Stimulated activated CD8-positive, alpha-beta memory T cell treated with anti-CD3 and anti-CD28 coated beads, Interleukin-2, amount 100 ng/mL, for 1 hour (primary cell): Measurements from ENCODE around the gene RAB6B.

Experiments used
- DNase-seq, 2 donors: peaks; one replicate each; pipeline ENCODE4 v3.0.0-alpha.2; 2020; ENCODE audit warnings: low read depth in 2 of 2

Gene RAB6B

DNA sequence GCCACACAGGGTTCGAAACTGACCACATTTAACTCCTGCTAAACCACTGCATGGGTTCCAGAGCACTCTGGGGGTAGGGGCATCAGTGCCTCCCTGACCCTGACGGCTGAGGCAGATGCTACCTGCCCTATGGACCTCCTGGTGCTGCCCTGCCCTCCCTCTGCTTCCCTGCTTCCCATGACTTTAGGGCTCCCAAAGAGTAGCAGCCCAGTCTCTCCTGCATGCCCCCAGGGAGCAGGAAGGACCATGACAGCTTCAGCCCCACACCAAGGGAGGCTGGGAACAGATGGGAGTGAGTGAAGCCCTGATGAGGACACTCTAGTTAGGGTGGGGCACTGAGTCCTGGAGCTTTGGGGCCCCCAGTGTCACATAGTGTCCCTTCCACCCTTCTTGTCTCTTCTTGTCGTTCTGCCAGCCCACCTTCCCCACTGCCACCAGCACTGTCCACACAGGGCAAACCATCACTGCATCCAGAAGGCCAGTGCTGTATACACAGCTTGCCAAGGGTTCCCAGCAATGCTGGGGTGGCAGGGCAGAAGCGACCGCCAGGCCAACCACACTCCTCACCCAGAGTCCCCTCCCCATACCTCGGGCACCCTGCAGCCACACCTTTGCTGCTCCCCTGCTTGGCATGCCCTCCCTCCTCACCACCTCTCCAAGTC, 59.1 kb downstream of the RAB6B start:
- DNase-seq: no peak

DNA sequence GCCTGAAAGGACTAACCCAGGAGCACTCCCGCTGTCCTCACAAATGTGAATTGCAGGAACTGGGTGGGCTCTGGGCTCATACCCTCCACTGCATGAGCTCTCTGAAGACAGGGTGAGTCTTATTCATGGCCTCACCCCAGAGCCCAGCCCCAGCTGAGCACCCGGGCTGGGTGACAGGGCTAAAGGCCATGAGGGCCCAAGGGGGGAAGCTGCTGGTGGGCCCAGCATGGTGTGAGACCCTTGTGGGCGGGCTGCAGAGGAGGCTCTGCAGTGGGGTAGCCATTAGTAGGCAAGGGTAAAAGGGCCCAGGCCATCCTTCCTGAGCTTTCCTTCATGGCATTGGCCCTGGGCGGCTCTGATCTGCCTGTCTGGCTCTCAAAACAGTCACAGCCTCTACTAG, 59.7 kb downstream of the RAB6B start:
- DNase-seq: no peak

DNA sequence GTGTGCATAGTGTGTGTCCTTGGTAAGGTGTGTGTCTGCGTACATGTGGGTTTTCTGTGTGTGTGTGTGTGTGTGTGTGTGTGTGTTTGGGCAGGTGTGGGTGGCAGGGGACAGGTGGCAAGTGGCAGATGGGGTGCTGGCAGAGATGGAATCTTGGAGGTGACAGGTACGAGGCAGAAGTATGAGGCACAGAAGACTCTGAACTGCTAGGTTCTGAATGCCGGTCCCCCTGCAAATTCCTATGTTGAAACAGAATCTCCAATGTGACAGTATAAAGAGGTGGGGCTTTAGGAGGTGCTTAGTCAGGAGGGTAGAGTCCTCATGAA, 60.3 kb downstream of the RAB6B start:
- DNase-seq: no peak

DNA sequence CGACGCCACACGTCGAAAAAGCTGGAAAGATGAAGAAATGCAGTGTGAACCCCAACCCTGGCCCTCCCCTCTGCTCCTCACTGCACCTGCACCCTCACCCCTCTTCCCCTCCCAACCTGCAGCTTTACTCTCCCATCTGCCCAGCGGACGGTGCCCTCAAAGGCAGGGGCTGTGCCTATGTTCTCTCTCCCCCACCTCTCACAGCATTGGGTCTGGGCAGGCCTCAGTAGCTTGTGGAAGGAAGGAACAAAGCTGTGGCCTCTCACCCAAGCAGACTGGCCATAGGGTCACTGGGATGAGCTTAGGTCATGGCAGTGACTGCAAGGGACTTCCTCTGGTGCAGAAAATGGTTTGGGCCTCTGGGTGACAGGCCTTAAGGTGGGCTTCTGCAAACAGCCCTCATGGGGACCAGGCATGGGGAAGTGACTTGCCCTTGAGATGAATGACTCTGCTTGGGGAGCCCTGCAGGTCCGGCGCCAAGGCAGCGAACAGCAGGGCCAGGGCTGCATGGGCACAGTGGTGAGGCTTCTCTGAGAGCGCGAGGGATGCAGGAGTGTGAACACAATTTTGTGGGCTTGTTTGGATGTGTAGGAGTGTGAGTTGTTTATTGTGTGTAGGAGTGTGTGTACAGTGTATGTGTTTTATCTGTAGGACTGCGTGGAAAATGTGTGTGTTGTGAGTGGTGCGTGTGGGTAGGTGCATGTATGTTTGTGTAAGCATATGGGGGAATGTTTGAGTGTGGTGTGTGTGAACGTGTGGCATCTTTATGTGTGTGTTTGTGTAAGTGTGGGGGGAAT, 60.9 kb downstream of the RAB6B start:
- DNase-seq: no peak

DNA sequence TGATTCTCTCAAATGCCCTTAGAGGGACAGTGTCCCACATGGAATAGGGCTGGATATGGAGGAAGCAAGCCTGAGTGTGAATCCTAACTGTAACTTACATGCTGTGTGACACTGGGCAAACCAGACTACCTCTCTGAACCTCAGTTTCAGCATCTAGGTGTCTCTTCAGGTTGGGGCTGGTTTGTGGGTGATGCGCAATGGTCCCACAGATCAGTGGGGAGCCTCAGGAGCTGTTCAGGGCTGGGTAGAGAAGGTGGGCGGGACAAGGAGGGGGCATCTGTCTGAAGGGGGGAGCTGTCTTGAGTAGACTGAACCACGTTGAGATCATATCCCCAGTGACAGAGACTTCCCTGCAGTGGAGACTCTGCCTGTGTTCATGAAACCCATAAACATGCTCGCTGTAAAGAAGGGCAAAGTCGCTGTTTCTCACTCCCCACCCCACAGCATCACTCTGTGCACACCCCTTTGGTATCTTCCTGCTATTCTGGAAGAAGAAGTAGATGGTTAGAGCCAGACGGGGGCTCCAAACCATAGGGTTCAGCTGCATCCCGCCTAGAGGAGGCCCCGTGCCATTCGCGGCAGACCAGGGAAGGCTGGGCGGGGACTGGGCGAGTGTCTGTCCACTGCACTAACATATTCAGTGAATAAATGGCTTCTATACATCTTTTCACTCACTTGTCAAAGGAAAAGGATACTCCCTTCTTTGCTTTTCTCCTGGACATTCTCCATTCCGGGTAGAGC, 61.6 kb downstream of the RAB6B start:
- DNase-seq: no peak

DNA sequence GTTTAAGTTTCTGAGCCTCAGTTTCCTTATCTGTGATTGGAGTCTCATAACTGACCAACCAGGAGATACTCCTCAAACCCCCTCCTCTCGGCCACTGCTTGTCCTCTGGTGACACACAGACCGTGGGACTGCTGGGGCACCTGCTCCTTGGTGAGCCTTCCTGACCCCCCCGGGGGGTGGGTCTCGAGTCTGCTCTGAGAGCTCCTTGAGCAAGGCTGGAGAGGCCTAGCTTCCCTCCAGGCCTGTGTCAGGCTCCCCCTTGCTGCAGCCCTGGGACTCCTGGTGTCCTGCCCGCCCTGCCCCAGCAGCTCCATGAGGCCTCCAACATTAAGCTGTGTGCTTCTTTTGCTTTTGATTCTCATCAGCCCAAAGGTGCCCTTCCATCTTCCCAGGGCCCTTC, 62.4 kb downstream of the RAB6B start:
- no peak for DNase-seq

DNA sequence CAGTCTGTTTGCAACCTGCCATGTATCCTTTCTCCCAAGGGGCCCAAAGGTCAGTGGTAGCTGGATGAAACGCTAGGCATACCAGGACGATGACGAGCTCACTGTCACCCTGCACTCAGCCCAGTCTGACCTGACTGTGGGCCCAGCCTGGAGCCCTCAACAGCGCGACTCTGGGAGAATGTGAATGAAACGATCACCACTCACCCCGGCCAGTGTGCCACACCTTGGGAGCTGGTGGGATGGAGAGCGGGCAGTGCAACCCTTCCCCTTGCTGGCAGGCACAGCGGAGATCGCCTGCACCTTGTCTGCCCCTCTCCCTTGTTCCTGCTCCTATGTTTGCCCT, 62.9 kb downstream of the RAB6B start:
- no peak for DNase-seq

DNA sequence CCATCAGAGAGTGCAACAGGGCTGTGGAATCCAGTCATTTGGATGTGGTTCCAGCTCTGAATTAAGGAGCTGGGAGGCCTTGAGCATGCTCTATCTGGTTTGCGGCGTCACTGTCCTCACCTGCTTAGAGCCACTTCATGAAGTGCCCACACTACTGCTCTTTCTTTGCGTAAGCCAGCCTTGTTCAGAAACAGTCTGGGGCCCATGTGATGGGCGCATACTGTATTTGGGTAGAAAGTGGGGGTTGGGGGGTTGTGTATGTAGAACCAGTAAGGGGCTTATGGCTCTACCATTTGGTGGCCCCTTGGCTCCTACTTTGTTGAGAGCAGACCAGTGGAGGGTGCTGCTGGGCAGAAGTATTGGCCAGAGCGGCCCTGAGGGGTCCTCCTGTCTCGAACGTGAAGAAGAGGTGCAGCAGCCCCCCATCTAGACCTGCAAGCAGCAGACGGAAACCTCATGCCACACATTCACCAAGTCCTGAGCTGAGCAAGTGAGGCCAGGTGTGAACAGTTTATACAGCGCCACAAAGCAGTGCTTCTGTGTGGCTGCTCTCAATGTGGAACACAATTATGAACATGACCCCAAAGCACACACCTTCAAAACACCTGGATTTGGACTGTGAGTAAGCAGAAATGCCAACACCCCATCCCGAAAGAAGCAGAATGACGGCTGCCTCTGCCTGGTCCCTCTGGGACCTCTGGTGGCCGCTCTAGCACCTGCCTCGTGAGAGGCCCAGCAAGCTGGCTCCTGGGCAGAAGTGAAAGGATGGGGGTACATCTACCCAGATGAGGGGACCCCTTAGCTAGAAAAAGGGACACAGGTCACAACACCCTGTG, 63.5 kb downstream of the RAB6B start:
- no peak for DNase-seq

DNA sequence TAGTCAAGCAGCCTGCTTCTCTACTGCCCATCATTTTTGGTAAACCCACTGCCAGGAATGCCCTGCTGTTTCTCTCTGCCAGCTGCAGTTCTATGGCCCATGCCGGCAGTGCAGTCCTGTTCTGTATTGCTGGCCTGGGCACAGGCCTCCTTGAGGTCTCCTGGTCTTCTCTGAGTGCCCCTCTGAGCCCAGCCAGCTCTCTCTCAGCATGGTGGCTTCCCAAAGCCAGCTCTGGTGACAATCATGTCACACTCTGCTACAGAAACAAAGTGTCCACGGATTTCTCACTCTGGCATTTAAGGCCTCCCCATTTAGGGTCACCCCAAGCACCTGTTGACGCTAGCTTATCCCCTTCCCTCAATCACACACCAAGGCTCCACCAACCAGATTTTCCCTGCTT, 65.6 kb downstream of the RAB6B start:
- DNase-seq: no peak

DNA sequence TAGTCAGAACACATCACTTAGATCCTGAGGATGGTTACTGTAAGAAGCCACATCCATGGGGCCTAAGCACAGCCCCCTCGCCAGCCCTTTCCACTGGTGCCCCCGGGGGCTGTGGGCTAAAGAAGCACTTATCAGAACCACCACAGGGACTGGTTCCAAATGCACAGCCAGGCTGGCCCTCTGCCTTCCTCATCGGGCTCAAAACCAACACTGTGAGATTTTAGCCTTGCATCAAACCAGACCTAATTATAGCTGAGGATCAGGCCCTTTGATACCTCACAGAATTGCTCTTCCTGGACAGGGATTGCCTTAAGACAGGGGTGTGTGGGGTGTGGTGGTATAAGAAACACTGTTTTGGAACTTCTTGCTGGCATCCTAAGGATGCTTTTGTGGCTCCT, 66.4 kb downstream of the RAB6B start:
- DNase-seq: no peak

DNA sequence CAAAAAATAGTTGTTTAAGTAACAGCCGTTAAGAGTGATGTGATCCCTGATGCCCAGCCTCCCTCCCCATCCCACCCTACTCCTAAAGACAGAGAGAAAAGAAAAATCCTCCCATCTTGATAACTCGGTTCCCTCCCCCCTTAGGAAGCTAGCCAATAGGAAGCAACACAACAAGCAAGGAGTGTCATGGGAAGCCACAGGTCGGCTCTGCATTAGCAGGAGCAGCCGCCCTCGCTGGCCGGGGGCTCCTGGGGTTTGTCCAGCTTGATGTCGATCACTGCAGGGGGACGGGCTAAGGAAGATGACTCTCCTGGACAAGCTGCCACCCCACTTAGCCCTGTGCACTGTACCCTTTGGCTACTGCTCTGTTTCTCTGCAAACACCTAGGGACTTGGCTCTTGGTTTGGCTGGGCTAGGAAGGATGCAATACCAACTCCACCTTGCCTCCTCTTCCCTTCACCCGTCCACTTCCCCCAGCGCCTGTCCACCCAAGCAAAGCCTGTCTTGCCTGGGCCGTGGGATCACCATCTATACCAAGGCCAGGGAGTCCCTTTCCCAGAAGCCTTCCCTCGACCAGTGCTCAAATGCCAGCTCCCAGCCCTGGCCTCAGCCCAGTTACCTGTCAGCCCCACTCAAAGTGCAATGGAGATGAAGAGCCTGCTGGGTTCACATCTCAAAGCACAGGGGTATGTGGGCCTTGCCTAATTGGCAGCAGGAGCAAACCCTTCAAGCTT, 66.9 kb downstream of the RAB6B start:
- no peak for DNase-seq

DNA sequence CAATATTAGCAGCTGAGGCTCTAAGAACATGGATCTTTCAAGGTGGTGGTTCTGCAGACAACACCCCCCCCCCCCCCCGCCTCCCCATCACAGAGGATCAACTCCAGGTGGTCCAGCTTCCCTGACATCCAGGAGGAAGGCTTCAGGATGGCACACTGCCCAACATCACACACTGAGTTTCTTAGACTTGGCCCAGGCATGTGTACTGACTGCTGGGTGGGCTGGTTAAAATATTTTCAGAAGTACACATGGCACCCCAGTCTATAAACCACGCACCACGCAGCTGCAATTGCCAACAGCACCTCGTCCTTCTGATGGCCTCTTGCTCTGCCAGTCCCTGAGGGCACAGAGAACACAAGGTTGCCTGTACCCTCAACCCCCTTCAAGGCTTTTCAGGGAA, 68.0 kb downstream of the RAB6B start:
- no peak for DNase-seq

DNA sequence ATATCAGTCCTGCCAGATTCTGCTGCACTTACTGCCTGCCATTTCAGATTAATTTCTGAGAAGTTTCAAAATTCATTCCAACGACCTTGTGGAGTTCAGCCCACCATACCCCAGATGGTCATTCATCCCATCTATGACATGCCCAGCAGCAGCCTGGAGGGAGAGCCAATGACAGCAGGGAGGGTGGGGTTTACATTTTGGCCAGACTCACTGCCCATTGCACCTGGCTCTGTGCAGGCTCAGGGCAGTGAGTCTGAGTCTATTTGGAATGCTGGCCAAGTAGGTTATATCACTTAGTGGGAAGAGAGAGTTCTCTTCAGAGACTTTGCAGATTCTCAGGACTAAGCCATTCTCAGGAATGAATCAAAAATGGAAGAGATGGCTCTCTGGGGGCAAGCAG, 68.5 kb downstream of the RAB6B start:
- DNase-seq: no peak

DNA sequence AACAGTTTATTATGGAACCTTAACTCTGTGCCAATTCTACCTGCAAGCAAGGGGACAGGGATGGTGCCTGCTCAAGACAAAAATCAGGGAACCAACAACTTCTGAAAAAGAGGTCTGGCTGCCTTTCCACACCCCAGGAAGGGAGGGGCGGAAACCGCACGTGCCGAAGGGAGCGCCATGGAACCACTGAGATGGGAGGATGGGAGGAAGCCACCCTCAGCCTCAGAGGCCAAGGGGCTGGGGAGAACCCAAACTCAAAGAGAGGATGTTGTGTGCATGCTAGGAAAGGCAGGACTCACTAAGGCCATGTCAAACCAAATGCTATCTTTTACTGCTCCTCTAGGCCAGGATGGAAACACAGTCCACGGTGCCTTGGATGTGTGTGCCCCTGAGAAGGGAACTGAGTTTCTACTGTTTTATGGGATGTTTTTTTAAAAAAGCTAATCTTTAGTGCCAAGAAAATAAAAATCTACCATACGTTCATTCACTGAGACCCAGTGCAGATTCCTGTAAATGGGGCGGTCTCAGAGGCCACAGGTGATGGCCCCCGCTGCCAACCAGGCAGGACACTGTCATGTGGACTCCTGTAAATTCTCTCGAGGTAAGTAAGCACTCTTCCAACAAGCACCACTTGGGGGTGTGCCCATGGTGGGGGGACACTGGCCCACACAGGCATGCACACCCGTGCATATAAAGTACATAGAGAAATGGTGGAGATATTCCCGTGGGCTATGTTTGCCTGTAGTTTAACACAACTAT, 69.5 kb downstream of the RAB6B start:
- no peak for DNase-seq

DNA sequence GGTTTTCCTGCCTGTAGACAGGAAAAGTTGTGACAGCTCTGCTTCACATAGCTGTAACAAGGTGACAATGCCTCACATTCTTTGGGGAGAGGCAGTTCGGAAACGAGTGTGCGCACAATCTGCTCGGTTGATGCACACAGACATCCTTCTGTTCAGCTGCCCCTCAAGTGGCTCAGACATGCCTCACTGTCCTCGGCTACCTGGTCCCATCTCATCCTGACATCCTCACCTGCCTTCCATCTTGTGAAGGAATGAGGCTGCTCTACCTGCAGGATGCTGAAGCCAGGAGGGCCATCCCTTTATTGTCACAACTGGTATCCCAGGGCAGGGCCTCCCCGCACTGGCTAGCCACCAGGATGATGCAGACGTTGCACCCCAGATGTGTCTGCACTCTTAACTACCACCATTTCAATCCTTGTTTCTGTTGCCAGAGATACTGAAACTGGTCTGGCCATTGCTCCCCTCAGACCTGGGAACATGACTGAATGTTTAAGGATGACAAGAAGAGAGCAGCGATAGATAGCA, 70.7 kb downstream of the RAB6B start:
- DNase-seq: no peak

DNA sequence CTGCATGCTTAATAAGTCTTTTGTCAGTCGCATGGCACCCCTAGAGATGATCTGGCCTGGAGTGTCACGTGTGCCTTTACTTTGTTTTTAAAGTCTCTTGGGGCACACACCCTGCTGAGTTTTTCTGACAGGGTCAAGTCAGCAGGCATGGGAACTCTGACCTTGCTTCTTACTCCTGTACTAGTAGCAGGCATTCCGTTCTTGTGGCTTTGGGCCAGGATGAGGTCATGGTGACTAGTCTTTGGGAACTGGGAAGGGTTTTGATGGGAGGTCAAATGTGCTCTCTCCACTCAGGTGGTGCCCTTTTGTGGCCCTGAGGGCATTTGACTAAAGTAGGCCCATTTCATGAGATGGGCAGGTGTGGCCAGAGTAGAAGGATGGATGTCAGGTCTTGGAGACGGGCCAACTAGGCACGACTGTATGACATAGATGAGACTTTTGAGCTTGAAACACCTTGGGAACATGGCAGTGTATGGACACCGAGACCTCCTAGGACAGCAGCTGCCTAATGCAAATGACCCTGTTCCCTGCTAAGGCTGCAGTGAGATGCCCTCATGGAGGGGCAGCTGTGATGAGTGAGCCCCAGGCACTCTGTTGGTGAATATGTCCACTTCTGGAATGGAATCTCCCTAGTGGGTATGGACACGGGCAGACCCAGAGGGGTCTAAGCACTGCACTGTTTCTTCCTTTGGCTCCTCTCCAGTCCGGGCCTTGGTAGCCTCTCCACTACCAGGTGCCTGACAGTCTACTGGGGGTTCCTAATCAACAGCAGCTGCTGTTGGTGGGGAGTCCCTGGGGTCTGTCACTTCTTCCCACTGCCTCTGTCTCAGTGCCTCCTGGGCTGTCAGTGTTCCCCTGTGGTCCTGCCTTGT, 73.7 kb downstream of the RAB6B start:
- no peak for DNase-seq

DNA sequence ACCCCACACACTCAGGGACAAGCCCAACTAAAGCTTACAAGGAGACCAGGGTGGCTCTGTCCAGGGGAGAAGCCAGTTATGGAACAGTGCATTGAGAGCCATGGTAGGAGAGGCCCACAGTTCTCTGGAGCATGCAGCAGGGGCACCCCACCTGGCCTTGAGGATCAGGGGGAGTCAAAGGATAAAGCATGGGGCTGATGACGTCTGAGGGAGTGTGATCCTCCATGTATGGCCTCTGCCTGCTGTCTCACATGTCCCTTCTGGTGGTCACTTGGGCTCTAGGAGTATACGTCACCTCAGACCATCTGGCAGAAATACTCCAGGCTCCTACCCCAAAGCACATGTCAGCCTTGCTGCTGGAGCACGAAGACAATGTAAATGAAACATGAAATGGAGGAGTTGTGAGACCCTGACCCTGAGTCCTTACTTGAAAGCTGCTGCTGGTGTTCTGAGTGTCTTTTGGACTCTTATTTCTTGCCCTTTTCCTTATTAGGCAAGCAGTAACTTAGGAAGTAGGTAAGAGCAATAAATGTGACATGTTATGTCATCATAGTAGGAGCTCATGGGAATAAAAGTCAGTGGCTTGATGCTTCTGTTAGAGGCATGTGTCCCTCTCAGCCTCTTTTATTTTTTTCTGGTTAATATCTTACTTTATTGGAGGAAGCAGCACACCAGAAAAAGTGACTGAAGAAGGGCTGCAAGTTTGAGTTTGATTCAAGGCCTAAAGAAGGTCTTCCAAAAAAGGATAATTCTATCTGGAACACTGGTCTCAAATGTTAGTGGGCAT, 74.6 kb downstream of the RAB6B start:
- DNase-seq: no peak

DNA sequence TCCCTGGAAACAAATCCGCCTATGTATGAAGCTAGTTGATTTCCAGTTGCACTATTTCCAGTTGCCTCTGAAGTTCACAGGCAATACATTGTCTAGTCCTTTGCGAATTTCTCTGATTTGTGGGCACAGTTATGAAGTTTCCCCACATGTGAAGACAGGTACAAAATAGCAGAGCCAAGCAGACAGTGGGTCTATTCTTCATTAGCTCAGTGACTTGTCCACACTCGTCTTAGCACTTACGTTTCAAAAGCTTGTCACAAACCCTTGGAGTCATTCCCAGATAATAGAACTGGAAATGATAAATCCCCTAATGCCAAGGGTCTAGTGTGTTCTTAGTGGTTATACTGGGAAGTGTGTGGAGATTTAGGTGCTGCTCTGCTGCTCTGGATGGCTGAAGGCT, 75.6 kb downstream of the RAB6B start:
- no peak for DNase-seq

DNA sequence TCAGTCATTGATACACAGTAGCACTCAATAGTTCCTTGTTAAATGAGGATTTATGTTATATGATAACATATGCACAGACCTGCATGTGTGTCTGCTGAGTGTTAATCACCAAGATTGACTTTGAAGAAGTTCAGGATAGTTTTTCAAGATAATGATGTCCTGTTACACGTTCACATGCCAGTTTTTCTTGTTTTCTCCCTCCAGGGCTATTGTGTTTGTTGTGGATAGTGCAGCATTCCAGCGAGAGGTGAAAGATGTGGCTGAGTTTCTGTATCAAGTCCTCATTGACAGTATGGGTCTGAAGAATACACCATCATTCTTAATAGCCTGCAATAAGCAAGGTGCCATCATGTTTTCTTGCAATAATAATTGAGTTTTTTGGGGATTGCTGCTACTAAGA, 80.3 kb downstream of the RAB6B start:
- no peak for DNase-seq
